HEK293 (cell line): ENCODE data around the gene TRIM36.
A peak's percentile ranks its signal among the peaks of the same experiment; 100 is the strongest.

Experiments
- CTCF ChIP-seq: fragments of 450-650 bp; formaldehyde crosslinking; IDR thresholded peaks from 2 replicates; pipeline ENCODE4 v1.5.1; 2016; ENCODE audit warnings: missing biosample characterization, missing genetic modification characterization
- FEZF1 ChIP-seq: fragments of 450-650 bp; formaldehyde crosslinking; IDR thresholded peaks from 2 replicates; pipeline ENCODE4 v1.5.1; 2016; ENCODE audit warnings: missing biosample characterization, missing genetic modification characterization
- GLI2 ChIP-seq: fragments of 450-650 bp; formaldehyde crosslinking; IDR thresholded peaks from 2 replicates; pipeline ENCODE4; 2017; ENCODE audit warnings: missing biosample characterization, missing genetic modification characterization, low read depth, borderline replicate concordance
- GLIS2 ChIP-seq: fragments of 450-650 bp; formaldehyde crosslinking; IDR thresholded peaks from 2 replicates; pipeline ENCODE4 v1.5.1; 2016; ENCODE audit warnings: missing biosample characterization, missing genetic modification characterization
- HOXC10 ChIP-seq: sonication (generic); formaldehyde crosslinking; IDR thresholded peaks from 2 replicates; pipeline ENCODE4 v1.8.1; 2023; ENCODE audit warnings: mild to moderate bottlenecking, missing genetic modification reagents
- MZF1 ChIP-seq: fragments of 450-650 bp; formaldehyde crosslinking; IDR thresholded peaks from 2 replicates; pipeline ENCODE4 v1.5.1; 2017; ENCODE audit warnings: missing biosample characterization, missing genetic modification characterization, borderline replicate concordance
- SCRT2 ChIP-seq: fragments of 450-650 bp; formaldehyde crosslinking; IDR thresholded peaks from 2 replicates; pipeline ENCODE4 v1.5.1; 2016; ENCODE audit warnings: missing biosample characterization, missing genetic modification characterization
- SP7 ChIP-seq: fragments of 450-650 bp; formaldehyde crosslinking; IDR thresholded peaks from 2 replicates; pipeline ENCODE4 v1.5.1; 2016; ENCODE audit warnings: missing biosample characterization, missing genetic modification characterization
- TRIM28 ChIP-seq: IDR thresholded peaks from 2 replicates; pipeline ENCODE4 v1.6.1; 2011; ENCODE audit warnings: low read length, control low read depth, borderline replicate concordance
- ZBTB8A ChIP-seq: fragments of 450-650 bp; formaldehyde crosslinking; IDR thresholded peaks from 2 replicates; pipeline ENCODE4 v1.5.1; 2016; ENCODE audit warnings: missing biosample characterization, missing genetic modification characterization
- ZEB2 ChIP-seq: fragments of 450-650 bp; formaldehyde crosslinking; IDR thresholded peaks from 2 replicates; pipeline ENCODE4 v1.5.1; 2016; ENCODE audit warnings: missing biosample characterization, missing genetic modification characterization
- ZNF114 ChIP-seq: fragments of 450-650 bp; formaldehyde crosslinking; IDR thresholded peaks from 2 replicates; pipeline ENCODE4 v1.5.0; 2017; ENCODE audit warnings: missing biosample characterization, missing genetic modification characterization
- ZNF132 ChIP-seq: fragments of 450-650 bp; formaldehyde crosslinking; IDR thresholded peaks from 2 replicates; pipeline ENCODE4 v1.5.1; 2017; ENCODE audit warnings: missing biosample characterization, missing genetic modification characterization, borderline replicate concordance
- ZNF2 ChIP-seq: fragments of 450-650 bp; formaldehyde crosslinking; IDR thresholded peaks from 2 replicates; pipeline ENCODE4 v1.5.1; 2016; ENCODE audit warnings: missing biosample characterization, missing genetic modification characterization
- ZNF23 ChIP-seq: fragments of 450-650 bp; formaldehyde crosslinking; IDR thresholded peaks from 2 replicates; pipeline ENCODE4 v1.5.1; 2016; ENCODE audit warnings: missing biosample characterization, missing genetic modification characterization, borderline replicate concordance
- ZNF280C ChIP-seq: fragments of 450-650 bp; formaldehyde crosslinking; IDR thresholded peaks from 2 replicates; pipeline ENCODE4 v1.5.1; 2016; ENCODE audit warnings: missing biosample characterization, missing genetic modification characterization
- ZNF311 ChIP-seq: fragments of 450-650 bp; formaldehyde crosslinking; IDR thresholded peaks from 2 replicates; pipeline ENCODE4 v1.5.1; 2017; ENCODE audit warnings: missing biosample characterization, missing genetic modification characterization, borderline replicate concordance
- ZNF324 ChIP-seq: fragments of 450-650 bp; formaldehyde crosslinking; IDR thresholded peaks from 2 replicates; pipeline ENCODE4 v1.5.1; 2016; ENCODE audit warnings: missing biosample characterization, missing genetic modification characterization
- ZNF488 ChIP-seq: fragments of 450-650 bp; formaldehyde crosslinking; IDR thresholded peaks from 2 replicates; pipeline ENCODE4 v1.5.1; 2016; ENCODE audit warnings: missing biosample characterization, missing genetic modification characterization
- ZNF501 ChIP-seq: fragments of 450-650 bp; formaldehyde crosslinking; IDR thresholded peaks from 2 replicates; pipeline ENCODE4 v1.5.1; 2016; ENCODE audit warnings: missing biosample characterization, missing genetic modification characterization
- ZNF560 ChIP-seq: fragments of 450-650 bp; formaldehyde crosslinking; IDR thresholded peaks from 2 replicates; pipeline ENCODE4 v1.5.1; 2017; ENCODE audit warnings: missing biosample characterization, missing genetic modification characterization, borderline replicate concordance
- ZNF626 ChIP-seq: fragments of 450-650 bp; sonication (Bioruptor Pico); formaldehyde crosslinking; IDR thresholded peaks from 2 replicates; pipeline ENCODE4 v1.5.1; 2018; ENCODE audit warnings: missing biosample characterization, missing genetic modification characterization, inconsistent platforms
- ZNF660 ChIP-seq: fragments of 450-650 bp; IDR thresholded peaks from 2 replicates; pipeline ENCODE4 v1.5.1; 2018; ENCODE audit warnings: missing biosample characterization, mild to moderate bottlenecking, missing genetic modification characterization
- ZNF704 ChIP-seq: fragments of 450-650 bp; formaldehyde crosslinking; IDR thresholded peaks from 2 replicates; pipeline ENCODE4 v1.5.1; 2016; ENCODE audit warnings: missing biosample characterization, missing genetic modification characterization
- TF ChIP-seq, protein P1 (sequence below): fragments of 450-650 bp; formaldehyde crosslinking; IDR thresholded peaks from 2 replicates; pipeline ENCODE4 v1.5.1; 2016; ENCODE audit warnings: missing biosample characterization, missing genetic modification characterization
- TF ChIP-seq, protein P2 (sequence below): fragments of 450-650 bp; formaldehyde crosslinking; IDR thresholded peaks from 2 replicates; pipeline ENCODE4 v1.5.1; 2017; ENCODE audit warnings: missing biosample characterization, missing genetic modification characterization
- TF ChIP-seq, protein P3 (sequence below): fragments of 450-650 bp; formaldehyde crosslinking; optimal IDR thresholded peaks from 2 replicates; pipeline ENCODE3; 2016; ENCODE audit warnings: missing biosample characterization, mild to moderate bottlenecking, missing genetic modification characterization
- TF ChIP-seq, protein P4 (sequence below): fragments of 450-650 bp; formaldehyde crosslinking; IDR thresholded peaks from 2 replicates; pipeline ENCODE4 v1.5.1; 2016; ENCODE audit warnings: missing biosample characterization, missing genetic modification characterization

TRIM36 gene

GRCh38 chr5:115180165-115180709 lies 10.5 kb upstream of the TRIM36 start (continued):
- no peak for TF ChIP-seq ZNF704
- 0 out of 2 replicates have a peak, but pooled peaks have one; percentile 16 for TF ChIP-seq GLIS2
- TF ChIP-seq ZNF488 (tag by site-specific recombination), result no peak
- peak; percentile 75 for TF ChIP-seq ZEB2 (tag by site-specific recombination)
- TF ChIP-seq, protein P1, sequence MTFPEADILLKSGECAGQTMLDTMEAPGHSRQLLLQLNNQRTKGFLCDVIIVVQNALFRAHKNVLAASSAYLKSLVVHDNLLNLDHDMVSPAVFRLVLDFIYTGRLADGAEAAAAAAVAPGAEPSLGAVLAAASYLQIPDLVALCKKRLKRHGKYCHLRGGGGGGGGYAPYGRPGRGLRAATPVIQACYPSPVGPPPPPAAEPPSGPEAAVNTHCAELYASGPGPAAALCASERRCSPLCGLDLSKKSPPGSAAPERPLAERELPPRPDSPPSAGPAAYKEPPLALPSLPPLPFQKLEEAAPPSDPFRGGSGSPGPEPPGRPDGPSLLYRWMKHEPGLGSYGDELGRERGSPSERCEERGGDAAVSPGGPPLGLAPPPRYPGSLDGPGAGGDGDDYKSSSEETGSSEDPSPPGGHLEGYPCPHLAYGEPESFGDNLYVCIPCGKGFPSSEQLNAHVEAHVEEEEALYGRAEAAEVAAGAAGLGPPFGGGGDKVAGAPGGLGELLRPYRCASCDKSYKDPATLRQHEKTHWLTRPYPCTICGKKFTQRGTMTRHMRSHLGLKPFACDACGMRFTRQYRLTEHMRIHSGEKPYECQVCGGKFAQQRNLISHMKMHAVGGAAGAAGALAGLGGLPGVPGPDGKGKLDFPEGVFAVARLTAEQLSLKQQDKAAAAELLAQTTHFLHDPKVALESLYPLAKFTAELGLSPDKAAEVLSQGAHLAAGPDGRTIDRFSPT, result 0 out of 2 replicates have a peak, but pooled peaks have one; percentile 26
- peak; percentile 79; the same call in 1 of the 2 replicates for TF ChIP-seq ZNF660
- TF ChIP-seq, protein P2, sequence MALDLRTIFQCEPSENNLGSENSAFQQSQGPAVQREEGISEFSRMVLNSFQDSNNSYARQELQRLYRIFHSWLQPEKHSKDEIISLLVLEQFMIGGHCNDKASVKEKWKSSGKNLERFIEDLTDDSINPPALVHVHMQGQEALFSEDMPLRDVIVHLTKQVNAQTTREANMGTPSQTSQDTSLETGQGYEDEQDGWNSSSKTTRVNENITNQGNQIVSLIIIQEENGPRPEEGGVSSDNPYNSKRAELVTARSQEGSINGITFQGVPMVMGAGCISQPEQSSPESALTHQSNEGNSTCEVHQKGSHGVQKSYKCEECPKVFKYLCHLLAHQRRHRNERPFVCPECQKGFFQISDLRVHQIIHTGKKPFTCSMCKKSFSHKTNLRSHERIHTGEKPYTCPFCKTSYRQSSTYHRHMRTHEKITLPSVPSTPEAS (tag by site-specific recombination), result no peak
- TF ChIP-seq ZNF280C (tag by site-specific recombination), result no peak
- no peak for TF ChIP-seq FEZF1 (tag by site-specific recombination)
- peak; percentile 51 for TF ChIP-seq ZNF2
- no peak for TF ChIP-seq GLI2
- TF ChIP-seq, protein P3, sequence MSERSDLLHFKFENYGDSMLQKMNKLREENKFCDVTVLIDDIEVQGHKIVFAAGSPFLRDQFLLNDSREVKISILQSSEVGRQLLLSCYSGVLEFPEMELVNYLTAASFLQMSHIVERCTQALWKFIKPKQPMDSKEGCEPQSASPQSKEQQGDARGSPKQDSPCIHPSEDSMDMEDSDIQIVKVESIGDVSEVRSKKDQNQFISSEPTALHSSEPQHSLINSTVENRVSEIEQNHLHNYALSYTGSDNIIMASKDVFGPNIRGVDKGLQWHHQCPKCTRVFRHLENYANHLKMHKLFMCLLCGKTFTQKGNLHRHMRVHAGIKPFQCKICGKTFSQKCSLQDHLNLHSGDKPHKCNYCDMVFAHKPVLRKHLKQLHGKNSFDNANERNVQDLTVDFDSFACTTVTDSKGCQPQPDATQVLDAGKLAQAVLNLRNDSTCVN (tag by site-specific recombination), result peak; percentile 96
- TF ChIP-seq ZNF23 (tag by site-specific recombination), result no peak
- TF ChIP-seq ZNF132 (tag by site-specific recombination), result no peak
- TF ChIP-seq ZNF114 (tag by site-specific recombination), result no peak
- TF ChIP-seq SP7 (tag by site-specific recombination), result 0 out of 2 replicates have a peak, but pooled peaks have one; percentile 17
- TF ChIP-seq ZBTB8A (tag by site-specific recombination), result peak; percentile 85
- 0 out of 2 replicates have a peak, but pooled peaks have one; percentile 13 for TF ChIP-seq SCRT2 (tag by site-specific recombination)
- TF ChIP-seq ZNF311 (tag by site-specific recombination), result no peak
- TF ChIP-seq TRIM28, result no peak
- TF ChIP-seq HOXC10 (CRISPR knock-in tag), result no peak
- peak; percentile 33; the same call in 1 of the 2 replicates for TF ChIP-seq ZNF501 (tag by site-specific recombination)
- TF ChIP-seq ZNF324, result peak; percentile 32; the same call in 1 of the 2 replicates
- TF ChIP-seq, protein P4, sequence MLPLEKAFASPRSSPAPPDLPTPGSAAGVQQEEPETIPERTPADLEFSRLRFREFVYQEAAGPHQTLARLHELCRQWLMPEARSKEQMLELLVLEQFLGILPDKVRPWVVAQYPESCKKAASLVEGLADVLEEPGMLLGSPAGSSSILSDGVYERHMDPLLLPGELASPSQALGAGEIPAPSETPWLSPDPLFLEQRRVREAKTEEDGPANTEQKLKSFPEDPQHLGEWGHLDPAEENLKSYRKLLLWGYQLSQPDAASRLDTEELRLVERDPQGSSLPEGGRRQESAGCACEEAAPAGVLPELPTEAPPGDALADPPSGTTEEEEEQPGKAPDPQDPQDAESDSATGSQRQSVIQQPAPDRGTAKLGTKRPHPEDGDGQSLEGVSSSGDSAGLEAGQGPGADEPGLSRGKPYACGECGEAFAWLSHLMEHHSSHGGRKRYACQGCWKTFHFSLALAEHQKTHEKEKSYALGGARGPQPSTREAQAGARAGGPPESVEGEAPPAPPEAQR (tag by site-specific recombination), result no peak
- TF ChIP-seq ZNF560, result no peak
- no peak for TF ChIP-seq ZNF626
- no peak for TF ChIP-seq CTCF (tag by site-specific recombination)
- TF ChIP-seq MZF1 (tag by site-specific recombination), result no peak
